SKM-1 (cell line): ENCODE results near the gene PRRC2B.
"Not testable (repeated sequence)": the region's sequence is repeated elsewhere in the genome, so short reads cannot be mapped to it uniquely, and the experiment has no call there.

Experiments used
- DNase-seq: peaks from one replicate; lab custom pipeline; 2025; ENCODE audit not compliant: unreplicated experiment; lab: John Stamatoyannopoulos, UW

The PRRC2B gene

DNA sequence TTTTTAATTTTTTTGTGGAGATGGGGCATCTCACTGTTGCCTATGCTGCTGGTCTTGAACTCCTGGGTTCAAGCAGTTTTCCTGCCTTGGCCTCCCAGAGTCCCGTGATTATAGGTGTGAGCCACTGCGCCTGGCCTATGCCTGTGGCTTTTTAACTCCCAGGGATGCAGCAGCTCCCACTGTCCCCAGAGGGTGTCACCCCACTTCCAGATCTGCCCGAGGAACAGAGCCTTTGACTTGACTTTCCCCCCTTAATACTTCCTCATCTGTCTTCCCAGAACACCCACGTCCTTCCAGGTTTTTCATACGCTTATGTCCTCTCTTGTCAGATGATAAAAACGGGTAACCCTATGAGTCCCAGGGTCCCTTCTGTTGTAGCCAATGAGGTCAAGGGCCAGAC lies 7.6 kb upstream of the PRRC2B start:
- no peak for DNase-seq

- DNase-seq: no peak
Measured at GRCh38 chr9:131387394-131387793, 6.5 kb upstream of the PRRC2B start.

DNA sequence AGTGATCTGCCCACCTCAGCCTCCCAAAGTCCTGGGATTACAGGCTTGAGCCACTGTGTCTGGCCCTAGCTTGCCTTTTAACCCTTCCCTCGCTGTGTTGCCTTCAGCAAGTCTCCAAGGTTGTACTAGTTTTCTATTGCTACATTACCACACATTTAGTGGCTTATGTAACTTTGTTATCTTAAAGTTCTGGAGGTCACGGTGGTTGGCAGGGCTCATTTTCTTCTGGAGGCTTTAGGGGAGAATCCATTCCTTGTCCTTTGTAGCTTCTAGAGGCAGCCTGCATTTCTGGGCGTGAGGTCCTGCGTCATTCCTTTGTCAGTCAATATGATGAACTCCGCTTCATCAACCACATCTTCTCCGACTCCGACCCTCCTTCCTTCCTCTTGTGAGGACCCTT lies 2.9 kb upstream of the PRRC2B start:
- no peak for DNase-seq

GRCh38 chr9:131391504-131391903 lies 2.4 kb upstream of the PRRC2B start:
- DNase-seq: no peak

DNA sequence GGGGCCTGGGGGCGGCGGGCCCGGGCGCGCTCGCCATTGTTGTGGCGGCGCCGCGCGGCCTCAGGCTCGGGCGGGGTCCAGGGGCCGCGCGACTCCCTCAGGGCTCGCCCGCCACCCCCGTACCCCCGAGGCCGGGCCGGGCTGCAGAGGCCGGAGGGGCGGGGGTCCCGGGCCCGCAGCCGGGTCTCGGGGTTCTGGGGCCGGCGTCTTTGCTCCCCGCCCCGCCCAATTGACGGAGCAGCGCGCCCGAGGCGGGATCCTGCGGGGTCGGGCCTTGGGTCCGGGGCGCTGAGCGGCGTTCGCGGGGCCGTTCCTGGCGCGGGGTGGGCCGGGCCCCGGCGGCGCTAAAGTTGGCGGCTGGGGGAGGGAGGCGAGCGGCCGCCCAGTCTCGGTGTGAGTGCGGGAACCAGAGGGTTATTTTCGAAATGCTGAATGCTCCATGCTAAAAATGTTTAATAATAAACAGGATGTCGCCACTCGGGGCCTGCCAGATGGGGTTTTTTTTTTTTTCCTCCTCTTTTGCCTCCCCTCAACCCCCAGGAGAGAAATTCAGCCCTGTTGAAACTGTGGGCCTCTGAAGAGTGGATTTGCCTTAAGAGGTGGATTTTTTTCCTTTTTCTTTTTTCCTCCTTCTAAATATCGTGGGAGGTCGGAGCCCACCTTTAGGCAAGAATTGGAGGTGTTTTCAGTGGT lies 724 bp downstream of the PRRC2B start:
- DNase-seq: no peak

DNA sequence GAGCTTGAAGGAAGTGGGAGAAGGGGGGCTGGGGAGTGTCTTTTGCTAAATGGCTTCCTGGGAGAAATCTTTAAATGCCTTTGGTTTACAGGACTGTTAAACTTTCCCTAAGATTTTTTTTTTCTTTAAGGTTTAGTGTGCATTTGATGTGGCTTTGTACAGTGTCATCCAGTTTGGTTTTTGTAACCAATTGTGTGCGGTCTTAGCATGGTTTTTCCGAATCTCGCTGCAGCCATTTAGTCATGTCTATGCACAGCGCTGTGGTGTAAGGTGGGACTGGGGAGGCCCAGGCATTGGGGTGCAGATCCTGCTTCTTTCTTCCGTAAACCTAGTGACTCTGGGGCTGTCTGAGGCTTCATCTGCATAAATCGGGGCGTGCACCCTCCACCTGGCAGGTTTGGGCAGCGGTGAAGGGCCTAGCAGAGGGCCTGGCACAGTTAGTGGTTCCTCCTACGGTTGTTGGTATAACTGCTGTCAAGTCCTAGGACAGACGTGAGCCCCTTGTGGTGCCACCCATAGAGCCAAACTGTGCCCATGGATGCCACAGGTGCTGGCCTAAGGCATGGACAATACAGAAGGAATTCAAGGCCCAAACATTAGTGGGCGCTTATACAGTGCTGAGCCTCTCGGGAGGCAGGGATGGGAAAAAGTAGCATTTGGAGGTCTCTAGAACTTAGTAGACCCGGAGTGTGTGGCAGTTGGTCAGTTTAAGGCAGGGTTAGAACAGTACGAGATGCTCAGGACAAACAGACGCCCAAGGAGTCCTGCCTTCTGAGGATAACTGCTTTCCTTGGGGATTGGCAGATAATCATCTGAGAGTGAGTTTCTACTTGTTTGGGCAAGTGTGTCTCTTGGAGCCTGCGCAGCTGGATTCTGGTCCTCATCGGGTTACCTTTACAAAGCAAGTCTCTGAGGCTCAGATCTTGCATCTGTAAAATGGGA lies 1.5 kb downstream of the PRRC2B start:
- DNase-seq: no peak

DNA sequence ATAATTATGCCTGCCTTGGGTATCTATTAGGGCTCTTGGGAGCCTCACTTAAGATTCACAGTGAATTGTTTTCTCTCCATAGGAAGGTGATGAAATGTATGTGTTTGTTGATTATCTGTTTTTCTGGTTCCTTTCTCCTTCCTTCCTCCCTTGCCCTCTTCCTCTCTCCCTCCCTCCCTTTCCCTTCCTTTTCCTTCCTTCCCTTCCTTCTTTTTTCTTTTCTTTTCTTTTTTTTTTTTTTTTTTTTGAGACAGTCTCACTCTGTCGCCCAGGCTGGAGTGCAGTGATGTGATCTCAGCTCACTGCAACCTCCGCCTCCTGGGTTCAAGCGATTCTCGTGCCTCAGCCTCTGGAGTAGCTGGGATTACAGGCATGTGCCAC lies 2.2 kb downstream of the PRRC2B start:
- not testable (repeated sequence) for DNase-seq

DNA sequence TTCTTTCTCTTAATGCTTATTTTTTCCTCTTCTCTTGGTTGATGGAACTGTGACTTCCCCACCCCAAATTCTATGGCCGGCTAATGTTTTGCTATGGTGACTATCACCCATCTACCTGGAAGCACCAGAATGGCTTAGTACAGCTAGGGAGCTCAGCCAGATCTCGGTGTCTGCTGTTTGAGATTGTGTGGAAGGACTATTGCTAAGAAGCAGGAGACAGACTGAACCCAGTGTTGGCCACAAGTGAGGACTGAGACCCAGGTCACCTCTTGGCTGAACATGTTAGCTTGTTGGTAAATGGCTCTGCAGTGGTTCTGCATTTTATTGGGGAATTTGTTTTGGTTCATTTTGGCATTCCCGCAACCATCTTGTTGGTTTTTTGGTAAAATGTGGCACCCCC lies 2.7 kb downstream of the PRRC2B start:
- DNase-seq: no peak

- no peak for DNase-seq
Measured at GRCh38 chr9:131397100-131397790, 3.4 kb downstream of the PRRC2B start.

DNA sequence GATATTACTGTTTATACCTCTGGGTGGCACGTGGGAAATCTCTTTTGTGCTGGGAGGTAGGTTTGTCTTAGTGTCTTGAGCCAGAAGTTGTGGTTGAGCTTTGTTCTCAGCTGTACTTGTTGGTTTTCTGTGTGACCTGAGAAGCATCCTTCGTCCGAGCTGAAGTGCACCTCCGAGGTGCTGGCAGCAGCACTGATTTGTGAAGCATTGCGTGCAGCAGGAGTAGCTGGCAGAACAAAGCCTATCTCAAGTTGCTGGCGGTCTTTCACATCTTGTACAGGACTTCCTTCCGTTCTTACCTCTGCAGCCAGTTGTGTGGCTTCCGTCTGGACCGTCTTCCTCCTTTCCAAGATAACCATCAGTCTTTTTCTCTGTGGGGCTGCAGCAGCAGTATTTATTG lies 4.3 kb downstream of the PRRC2B start:
- DNase-seq: no peak

DNA sequence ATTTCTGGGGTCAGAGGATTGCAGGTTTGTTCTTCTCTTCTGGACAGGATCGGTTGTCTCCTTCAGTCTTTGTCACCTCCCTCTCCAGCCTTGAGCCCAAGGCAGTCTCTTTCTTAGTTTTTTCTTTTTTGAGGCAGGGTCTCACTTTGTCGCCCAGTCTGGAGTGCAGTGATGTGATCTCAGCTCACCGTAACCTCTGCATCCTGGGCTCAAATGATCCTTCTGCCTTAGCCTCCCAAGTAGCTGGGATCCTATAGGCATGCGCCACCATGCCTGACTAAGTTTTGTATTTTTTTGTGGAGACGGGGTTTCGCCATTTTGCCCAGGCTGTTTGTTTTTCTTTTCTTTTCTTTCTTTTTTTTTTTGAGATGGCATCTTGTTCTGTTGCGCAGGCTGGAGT lies 6.1 kb downstream of the PRRC2B start:
- DNase-seq: no peak

DNA sequence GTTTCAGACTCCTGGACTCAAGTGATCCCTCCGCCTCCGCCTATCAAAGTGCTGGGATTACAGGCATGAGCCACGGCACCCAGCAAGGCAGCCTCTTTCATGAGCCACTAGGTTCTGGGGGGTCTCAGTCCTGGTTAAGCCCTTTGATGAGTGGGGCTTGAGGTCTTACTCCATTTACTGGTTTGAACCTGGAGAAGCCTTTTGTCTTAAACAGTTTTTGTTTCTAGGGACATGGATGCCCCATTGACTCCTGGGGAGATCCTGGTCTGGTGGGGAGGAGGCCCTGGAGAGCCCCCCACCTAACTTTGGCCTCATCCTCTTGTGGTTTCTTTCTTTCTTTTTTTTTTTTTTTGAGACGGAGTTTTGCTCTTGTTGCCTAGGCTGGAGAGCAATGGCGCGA lies 6.7 kb downstream of the PRRC2B start:
- DNase-seq: no peak

GRCh38 chr9:131402073-131402472 lies 8.2 kb downstream of the PRRC2B start:
- DNase-seq: no peak

DNA sequence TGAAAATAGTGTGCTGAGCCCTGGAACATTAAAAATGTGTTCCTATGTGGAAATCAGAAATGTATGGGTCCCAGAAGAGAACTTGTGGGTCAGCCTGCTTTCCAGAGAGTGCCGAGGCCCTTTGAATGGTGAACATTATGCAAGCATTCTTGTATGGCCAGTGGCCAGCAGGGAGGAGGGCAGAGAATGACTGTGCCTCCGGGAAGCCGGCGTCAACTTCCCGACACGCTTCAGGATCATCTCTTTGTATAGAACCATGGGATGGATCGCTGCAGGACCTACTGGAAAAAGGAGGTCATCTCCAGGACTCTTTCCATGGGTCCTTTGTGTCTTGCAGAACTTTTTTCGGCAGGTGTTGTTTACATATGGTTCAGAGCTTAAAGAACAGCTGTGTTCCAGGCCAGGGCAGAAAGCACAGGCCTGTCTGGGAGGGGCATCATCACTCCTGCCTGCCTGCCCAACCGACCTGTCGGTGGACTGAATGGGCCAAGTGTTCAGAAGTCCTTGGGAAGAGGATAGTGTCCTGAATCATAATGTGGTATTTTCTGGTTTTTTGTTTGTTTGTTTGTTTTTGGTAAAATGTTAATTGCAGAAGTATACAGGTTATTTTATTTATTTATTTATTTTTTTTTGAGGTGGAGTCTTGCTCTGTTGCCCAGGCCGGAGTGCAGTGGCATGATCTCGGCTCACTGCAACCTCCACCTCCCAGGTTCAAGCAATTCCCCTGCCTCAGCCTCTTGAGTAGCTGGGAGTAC lies 9.0 kb downstream of the PRRC2B start:
- DNase-seq: no peak

DNA sequence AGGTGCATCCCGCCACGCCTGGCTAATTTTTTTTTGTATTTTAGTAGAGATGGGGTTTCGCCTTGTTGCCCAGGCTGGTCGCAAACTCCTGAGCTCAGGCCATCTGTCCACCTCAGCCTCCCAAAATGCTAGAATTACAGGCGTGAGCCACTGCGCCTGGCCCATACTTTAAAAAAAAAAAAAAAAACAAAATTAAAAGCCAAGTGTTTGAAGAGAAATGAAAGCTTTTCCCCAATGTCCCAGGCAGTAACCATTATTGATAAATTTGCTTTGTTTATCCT lies 9.5 kb downstream of the PRRC2B start:
- DNase-seq: no peak

DNA sequence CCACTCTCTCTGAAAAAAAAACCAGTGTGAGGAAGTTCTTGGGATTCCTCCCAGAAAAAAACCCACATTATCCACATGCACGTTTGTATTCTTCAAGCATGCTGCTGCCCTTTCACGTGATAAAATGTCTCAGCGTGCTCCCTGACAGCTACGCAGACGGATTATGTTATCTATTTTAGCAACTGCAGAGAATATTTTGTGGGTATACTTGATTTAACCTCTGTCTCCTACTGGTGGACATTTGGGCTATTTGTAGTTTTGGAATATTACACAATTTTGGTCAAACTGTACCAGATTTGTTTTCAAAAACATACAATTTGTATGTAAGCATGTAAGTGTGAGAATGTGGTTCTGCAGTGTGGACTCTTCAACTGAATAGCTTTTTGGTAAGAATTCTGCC lies 10.7 kb downstream of the PRRC2B start:
- DNase-seq: no peak

DNA sequence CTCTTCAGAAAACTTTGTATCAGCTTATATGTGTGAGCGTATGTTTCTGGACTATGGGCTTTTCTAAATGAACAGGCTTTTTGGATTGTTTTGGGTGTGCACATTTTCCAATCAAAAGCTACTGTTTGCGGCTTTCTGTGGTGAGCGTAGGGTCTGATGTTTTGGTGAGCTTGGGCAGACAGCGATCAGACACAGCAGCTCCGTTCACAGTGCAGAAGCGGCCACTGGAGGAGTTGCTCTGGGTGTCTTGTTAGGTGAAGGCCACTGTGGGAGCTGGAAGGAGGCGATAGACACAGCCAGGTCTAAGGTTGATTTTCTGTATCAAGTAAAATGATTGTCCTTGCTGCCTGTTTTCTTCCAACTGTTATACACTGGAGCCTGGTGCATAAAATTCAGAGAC lies 11.1 kb downstream of the PRRC2B start:
- no peak for DNase-seq

- DNase-seq: no peak
Measured at GRCh38 chr9:131405428-131405827, 11.5 kb downstream of the PRRC2B start.

DNA sequence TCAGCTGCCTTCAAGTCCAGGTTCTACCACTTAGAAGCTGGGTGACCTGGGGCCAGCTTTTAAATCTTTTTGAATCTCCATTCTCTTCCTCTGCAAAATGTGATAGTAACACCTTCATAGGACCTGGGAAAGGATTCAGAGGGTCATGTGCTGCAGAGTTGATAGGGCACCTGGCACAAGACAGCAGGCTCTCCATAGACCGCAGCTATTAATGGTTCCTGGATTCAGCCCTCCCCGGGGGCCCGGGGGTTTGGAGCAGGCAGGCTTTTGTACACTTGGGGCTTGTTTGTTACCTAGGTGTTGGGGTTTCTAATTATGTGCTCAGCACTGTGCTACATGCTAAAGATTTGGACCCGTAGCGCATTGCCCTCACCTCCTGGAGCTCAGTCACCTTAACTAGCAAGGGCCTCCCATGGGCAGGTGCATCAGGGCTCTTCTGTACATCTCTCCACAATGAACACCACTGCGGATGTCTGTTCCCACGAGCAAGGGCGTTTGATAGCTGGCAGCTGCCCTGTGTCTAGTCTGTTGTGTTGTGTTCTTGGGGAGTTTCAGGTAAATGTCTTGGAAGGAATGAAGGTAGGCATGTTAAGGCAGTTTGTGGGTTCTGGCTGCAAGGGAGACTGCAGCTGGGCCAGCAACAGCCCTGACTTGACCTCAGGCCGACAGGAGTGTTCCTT lies 12.1 kb downstream of the PRRC2B start:
- no peak for DNase-seq

DNA sequence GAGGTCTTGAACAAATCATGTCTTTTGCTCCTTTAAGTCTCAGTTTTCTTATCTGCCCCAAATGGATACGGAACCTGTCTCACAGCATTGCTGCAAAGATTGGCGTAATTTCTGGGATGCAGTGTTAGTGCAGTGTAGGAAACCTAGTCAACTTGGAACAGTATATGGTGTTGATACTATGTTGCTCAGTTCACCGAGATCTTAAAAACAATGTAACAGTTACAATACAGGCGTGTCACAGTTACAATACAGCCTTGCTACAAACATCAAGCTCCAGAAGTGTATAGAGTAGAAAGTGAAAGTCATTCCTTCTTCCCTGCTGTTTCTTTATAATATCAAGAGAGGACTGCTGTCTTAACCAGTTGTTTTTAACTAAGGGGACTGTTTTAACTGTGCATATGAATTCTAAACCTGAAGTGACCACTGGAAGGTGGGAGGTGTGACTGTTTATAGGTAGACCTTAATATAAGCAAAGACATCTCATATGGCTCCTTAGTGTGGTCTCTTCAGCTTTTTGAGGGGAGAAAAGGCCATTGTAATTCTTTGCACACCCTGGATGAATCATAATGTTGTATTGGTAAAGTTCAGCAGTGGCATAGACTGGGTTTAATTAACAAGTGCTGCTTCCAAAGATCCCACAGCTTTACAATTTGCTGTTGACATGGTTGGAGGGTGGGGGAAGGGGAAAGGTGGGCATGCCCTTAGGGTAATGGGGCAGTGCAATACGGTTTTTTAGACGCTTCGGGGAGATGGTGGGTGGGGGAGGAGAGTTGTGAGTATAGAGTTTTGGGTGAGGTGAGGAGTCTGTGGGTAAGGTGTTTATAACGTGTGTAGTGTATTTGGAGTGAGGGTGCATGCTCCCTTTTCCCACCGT lies 12.9 kb downstream of the PRRC2B start:
- DNase-seq: no peak
